Stimulated activated CD8-positive, alpha-beta memory T cell treated with anti-CD3 and anti-CD28 coated beads, Interleukin-2, amount 100 ng/mL, for 48 hours (primary cell): ENCODE measurements around the gene ARFGEF2.
"Not testable (repeated sequence)": the region's sequence is repeated elsewhere in the genome, so short reads cannot be mapped to it uniquely, and the experiment has no call there.

Experiments used
- DNase-seq, 2 donors: peaks; one replicate each; pipeline ENCODE4 v3.0.0-alpha.2; 2020; ENCODE audit warnings: low read depth in 2 of 2

Gene ARFGEF2

GRCh38 chr20:48995589-48995988 is 74.1 kb downstream of the ARFGEF2 start:
- DNase-seq: no peak

DNA sequence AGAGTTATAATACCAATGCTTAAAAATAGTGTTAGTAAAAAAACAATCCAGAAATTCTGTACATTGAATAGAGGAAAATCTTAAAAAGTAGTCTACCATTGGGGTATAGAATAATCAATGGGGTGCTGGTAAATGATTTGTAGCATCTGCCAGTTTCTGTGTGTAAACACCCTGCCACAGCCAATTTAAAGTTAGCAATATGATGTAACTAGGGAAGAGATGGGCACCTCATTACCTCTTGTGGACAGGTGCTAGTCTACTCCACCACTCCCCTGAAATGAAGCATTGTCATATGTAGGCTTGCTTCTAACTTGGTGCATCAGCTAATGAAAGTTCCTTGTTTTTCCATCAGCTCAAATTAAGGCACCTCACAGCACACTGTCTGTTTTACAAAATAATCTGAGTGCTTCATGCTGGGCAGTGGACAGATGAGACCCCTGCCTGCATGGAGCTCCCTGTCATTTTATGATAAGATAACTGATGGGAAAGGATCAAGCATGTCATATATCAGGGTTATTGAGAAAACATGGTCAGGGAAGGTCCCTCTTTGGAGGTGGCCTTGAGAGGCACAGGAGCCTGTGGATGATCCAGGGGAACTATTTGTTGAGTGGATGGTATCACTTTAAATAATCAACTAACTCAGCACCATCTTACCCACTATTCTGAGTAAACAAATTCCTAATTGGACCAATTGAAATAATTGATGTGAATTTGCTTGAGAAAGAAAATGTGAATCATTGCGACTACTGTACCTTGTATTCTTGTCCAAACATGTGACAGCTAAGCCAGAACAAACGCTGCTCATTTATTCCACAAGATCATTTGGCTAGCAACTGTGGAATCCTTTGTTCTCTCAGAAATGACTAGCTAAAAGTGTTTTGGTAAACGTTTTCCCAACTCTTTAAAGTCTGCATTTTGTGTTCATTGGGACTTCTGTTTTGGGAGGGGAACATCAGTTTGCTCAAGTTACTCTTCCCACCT is 78.7 kb downstream of the ARFGEF2 start:
- no peak for DNase-seq

DNA sequence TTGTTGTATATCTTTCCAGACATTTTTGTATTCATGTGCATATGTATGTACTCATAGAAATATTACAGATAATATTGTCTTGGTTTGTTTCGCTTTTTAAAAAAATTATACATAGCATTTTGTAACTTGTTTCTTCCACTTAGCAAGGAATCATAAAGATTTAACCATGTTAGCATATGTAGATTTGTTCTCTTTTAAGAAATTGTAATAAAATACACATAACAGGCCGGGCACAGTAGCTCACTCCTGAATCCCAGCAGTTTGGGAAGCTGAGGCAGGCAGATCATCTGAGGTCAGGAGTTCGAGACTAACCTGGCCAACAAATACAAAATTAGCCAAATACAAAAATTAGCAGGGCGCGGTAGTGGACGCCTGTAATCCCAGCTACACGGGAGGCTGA is 80.2 kb downstream of the ARFGEF2 start:
- DNase-seq: no peak

GRCh38 chr20:49006446-49006980 is 85.0 kb downstream of the ARFGEF2 start:
- no peak for DNase-seq

DNA sequence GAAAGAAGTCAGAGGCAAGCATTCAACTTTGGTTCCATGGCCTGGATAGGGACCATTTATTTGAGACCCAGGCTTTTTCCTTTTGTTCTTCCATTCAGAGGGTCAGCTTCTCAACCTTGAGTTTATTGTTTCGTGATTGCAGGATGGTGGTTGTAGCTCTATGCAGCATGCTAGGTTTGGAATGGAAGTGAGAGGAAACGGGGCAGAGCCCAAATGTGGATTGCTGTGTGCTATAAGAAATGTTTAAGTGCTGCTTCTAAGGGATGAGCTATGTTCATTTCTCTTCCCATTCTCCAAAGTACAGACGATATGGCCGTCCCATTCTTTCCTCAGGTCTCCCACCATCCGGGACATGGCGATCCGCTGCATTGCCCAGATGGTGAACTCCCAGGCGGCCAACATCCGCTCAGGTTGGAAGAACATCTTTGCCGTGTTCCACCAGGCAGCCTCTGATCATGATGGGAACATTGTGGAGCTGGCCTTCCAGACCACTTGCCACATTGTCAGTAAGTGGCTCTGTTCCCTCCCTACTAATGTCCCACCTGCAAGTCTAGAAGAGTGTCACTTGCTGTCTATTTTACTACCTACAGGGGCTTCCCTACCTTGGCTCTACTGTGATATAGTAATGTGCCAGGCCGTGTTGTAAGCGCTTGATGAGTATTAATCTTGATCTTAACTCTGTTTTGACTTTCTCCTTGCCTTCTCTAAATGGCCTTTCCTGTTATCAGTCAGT is 88.6 kb downstream of the ARFGEF2 start:
- DNase-seq: no peak

GRCh38 chr20:49024220-49024619 is 102.7 kb downstream of the ARFGEF2 start:
- DNase-seq: no peak

DNA sequence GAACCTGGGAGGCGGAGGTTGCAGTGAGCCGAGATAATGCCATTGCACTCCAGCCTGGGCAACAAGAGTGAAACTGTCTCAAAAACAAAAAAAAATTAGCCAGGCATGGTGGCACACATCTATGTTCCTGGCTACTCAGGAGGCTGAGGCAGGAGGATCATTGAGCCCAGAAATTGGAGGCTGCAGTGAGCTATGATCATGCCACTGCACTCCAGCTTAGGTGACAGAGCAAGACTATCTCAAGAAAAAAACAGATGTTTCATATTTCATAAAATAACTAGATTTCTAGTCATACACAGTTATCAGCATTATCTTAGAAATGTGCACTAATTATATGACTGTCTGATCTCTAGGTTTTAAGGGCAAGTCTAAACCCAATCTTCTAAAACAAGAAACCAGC is 106.7 kb downstream of the ARFGEF2 start:
- DNase-seq: not testable (repeated sequence)

DNA sequence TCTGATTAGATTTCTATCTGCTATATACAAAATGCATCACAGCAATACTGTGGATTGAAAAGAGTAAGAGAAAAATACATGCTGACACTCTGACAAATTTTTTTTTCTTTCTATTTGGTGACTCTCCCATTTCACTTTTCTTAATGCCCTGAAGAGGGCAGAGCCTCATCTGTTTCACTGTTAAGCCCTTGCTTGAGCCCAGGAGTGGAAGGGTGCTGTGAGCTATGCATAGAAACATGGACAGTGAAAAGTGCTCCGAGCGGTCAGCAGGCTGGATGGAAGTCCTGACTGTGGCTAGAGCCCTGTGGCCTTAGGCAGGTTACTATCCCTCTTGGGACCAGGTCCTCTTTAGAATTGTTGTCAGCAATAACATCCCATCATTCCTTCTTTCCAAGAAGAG is 107.2 kb downstream of the ARFGEF2 start:
- DNase-seq: no peak

GRCh38 chr20:49029203-49029602 is 107.7 kb downstream of the ARFGEF2 start:
- DNase-seq: no peak

GRCh38 chr20:49030954-49031619 is 109.6 kb downstream of the ARFGEF2 start:
- DNase-seq: no peak

- DNase-seq: no peak
Measured at GRCh38 chr20:49032455-49032854, 110.9 kb downstream of the ARFGEF2 start.

DNA sequence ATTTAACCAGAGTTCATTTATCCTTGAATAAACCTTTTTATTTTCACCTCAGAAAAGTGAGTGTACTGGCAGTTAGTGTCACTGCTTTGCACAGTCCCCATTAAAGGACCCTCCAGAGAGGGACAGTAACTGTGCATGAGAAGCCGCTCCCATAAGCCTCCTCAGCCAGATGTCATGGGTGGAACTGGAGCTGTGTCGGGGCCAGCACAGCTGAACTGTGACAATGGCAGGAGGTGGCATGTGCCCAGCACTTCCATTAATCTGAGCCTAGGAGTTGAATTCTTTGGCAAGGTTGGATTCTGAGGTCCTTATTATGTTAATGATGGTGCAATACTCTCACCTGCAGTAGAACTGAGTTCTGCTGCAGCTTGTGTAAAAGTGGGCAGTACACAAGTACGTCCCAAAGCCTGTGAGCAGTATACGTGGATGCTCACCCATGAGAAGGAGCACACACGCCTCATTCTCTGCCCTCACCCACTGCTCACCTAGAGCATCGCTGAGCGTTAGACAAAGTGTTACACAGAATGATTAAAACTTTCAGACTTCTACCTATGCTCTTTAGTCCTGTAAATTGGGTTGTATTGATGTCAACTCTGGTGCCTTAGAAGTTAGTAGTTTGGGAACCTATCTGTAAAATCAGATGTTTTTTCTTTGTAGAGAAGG is 112.7 kb downstream of the ARFGEF2 start:
- no peak for DNase-seq

DNA sequence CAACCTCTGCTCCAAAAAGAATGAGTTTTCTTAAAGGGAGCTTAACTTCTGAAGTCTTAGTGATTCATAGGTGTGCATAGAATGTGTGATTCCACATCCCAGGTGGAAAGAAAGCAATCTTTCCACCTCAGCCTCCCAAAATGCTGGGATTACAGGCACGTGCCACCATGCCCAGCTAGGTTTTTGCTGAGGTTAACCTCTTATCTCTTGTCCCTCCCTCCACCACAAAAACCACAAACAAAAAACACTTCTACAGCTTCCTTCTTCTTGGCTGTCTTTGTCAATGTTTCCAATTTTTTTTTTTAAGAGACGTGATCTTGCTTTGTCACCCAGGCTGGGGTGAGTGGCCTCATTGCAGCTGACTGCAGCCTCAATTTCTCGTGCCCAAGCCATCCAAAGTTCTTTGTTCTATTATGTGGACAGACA is 116.5 kb downstream of the ARFGEF2 start:
- DNase-seq: no peak

GRCh38 chr20:49039854-49040253 is 118.3 kb downstream of the ARFGEF2 start:
- DNase-seq: no peak

GRCh38 chr20:49043000-49043399 is 121.5 kb downstream of the ARFGEF2 start:
- DNase-seq: no peak

GRCh38 chr20:49045440-49046086 is 124.1 kb downstream of the ARFGEF2 start:
- DNase-seq: no peak

DNA sequence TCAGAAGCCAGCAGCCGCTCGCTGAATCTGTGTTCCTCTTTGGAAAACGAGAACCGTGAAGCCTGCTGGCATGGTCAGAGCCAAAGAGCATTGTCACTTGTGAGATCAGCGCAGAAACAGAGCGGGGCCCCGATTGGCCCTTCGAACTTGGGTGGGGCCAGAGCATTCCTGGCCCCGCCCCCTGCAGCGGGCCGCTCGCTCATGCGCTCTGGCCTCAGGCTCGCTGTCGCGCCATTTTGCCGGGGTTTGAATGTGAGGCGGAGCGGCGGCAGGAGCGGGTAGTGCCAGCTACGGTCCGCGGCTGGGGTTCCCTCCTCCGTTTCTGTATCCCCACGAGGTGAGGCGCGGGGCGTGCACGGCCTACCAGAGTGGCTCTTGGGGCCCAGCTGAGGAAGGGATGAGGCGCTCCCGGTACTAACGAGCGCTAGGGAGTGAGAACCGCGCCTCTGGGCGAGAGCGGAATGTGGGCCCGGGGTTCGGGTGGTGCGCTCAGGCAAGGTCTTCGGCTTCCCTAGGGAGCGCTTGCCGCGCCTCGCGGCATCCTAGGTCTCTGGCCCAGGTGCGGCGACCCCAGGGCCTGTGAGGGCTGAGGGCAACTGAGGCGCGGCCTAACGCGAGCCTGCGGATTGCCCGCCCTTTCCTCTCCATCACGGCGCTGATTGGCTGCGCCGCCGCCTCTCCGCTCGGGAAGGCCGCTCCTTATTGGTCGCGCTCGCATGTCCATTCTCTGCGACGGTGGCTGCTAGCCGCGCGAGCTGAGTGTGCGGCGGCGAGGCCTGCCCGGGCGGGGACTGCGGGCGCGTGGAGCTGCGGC is 124.8 kb downstream of the ARFGEF2 start, which contains the start of gene CSE1L:
CSE1L (plus strand) TSS at position 226 of the 814 bp plus-strand sequence. CDS start 12,152 bp downstream, outside the sequence.
- DNase-seq: peak; percentile 90 to 91

- DNase-seq: no peak
Measured at GRCh38 chr20:49052334-49052733, 130.8 kb downstream of the ARFGEF2 start.

DNA sequence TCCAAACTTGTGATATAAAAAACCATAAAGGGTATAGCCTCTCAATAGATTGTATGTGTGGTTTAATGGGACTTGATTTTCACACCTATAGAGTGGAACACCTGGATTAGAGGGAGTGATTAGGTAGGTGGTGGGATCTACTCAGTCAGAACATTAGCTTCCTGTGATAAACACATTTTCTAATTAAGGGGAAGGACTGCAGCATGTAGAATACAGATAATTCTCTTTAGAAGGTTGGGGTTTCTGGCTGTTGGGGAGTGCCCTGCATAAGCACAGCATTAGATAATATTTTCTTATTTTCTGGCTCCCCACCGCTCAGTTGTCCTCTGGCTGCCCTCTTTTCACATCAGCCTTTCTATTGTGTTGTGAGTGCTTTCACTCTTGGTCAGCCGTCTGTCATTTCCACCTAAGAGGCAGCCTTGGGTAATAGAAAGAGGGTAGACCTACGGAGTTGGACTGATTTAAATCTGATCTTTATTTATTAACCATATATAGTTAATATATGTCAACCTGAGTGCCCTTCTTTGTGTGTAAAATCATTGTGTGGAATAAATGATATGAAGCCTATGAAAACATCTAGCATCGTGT is 132.6 kb downstream of the ARFGEF2 start:
- no peak for DNase-seq
